SK-N-SH (cell line): Measurements from ENCODE around the gene FRMD4B. TPM values are rescaled to one million over a fixed set of nuclear protein-coding genes. Genes with fewer than 3 reads are reported as not detected.

ENCODE experiments used
- CTCF ChIA-PET: fragments of 300-600, 350-600 bp; formaldehyde crosslinking; extraction: SDS; loops from one replicate; lab custom pipeline; 2021; lab: Yijun Ruan, JAX
- POLR2A ChIA-PET: fragments of 350-600 bp; sonication (Branson Sonifier 250); formaldehyde crosslinking; extraction: SDS; loops from one replicate; lab custom pipeline; 2020; ENCODE audit warnings: antibody characterized with exemption, inconsistent platforms; lab: Yijun Ruan, JAX
- DNase-seq: peaks from one replicate; pipeline ENCODE4 v3.0.0; 2012
- H2AFZ ChIP-seq: fragments of 200-600 bp; sonication (generic); 2 replicates; pipeline ENCODE4 v1.8.1; 2016; ENCODE audit warnings: antibody characterized with exemption, mild to moderate bottlenecking, low read depth
- H3F3A ChIP-seq: fragments of 200-600 bp; sonication (generic); replicated peaks from 2 replicates; pipeline ENCODE3; 2016; ENCODE audit warnings: antibody characterized with exemption, mild to moderate bottlenecking; ENCODE audit not compliant: insufficient read depth
- H3K27ac ChIP-seq, 2 experiments: fragments of 200-500 bp in 1 of 2; fragments of 200-600 bp in 1 of 2; sonication (Bioruptor generic) in 1 of 2; sonication (generic), shearing (Covaris generic) in 1 of 2; 2 replicates each; pipeline versions ENCODE4 v1.5.1 to v1.6.1; 2014 to 2016; ENCODE audit warnings: low read depth in 2 of 2, inconsistent platforms in 1 of 2, low read length in 1 of 2, mild to moderate bottlenecking in 1 of 2, mixed read lengths in 1 of 2
- H3K27me3 ChIP-seq: fragments of 200-600 bp; sonication (generic), shearing (Covaris generic); 2 replicates; pipeline ENCODE4 v1.6.1; 2016; ENCODE audit warnings: mixed run types; ENCODE audit not compliant: insufficient read depth
- H3K36me3 ChIP-seq, 2 experiments: fragments of 200-500 bp in 1 of 2; fragments of 200-600 bp in 1 of 2; sonication (Bioruptor generic) in 1 of 2; sonication (generic) in 1 of 2; replicated peaks in 1 of 2; 2 replicates each; pipeline versions ENCODE3 to v1.5.1; 2014 to 2016; ENCODE audit warnings: low read length in 1 of 2, mild to moderate bottlenecking in 1 of 2; ENCODE audit not compliant: insufficient read depth in 2 of 2, control insufficient read depth in 1 of 2
- H3K4me1 ChIP-seq, 2 experiments: fragments of 200-500 bp in 1 of 2; fragments of 200-600 bp in 1 of 2; sonication (Bioruptor generic) in 1 of 2; sonication (generic), shearing (Covaris generic) in 1 of 2; 2 replicates each; pipeline versions ENCODE4 v1.5.1 to v1.6.1; 2014 to 2016; ENCODE audit warnings: low read depth in 1 of 2, low read length in 1 of 2, mixed run types in 1 of 2; ENCODE audit not compliant: insufficient read depth in 2 of 2, control insufficient read depth in 1 of 2
- H3K4me2 ChIP-seq: fragments of 200-600 bp; sonication (generic), shearing (Covaris generic); 2 replicates; pipeline ENCODE4 v1.6.1; 2017; ENCODE audit warnings: mixed run types
- H3K4me3 ChIP-seq, 2 experiments: fragments of 200-500 bp in 1 of 2; fragments of 200-600 bp in 1 of 2; sonication (Bioruptor generic) in 1 of 2; sonication (generic), shearing (Covaris generic) in 1 of 2; 2 replicates each; pipeline versions ENCODE4 v1.5.1 to v1.8.1; 2014 to 2016; ENCODE audit warnings: low read depth in 2 of 2, inconsistent platforms in 1 of 2, low read length in 1 of 2, mild to moderate bottlenecking in 1 of 2, mixed read lengths in 1 of 2, moderate library complexity in 1 of 2
- H3K79me2 ChIP-seq: fragments of 200-600 bp; sonication (generic); 2 replicates; pipeline ENCODE4 v1.8.1; 2017; ENCODE audit warnings: mild to moderate bottlenecking; ENCODE audit not compliant: insufficient read depth
- H3K9ac ChIP-seq: fragments of 200-600 bp; sonication (generic); 2 replicates; pipeline ENCODE4 v1.6.1; 2017; ENCODE audit warnings: mixed run types
- H3K9me2 ChIP-seq: fragments of 200-600 bp; sonication (generic); 2 replicates; pipeline ENCODE4 v1.6.1; 2017; ENCODE audit warnings: mixed run types
- H3K9me3 ChIP-seq: fragments of 200-600 bp; sonication (generic); 2 replicates; pipeline ENCODE4 v1.6.1; 2017; ENCODE audit warnings: mixed run types, mild to moderate bottlenecking, moderate library complexity
- H4K20me1 ChIP-seq: fragments of 200-600 bp; sonication (generic); 2 replicates; pipeline ENCODE4 v1.6.1; 2017; ENCODE audit warnings: mild to moderate bottlenecking, mixed run types; ENCODE audit not compliant: insufficient read depth
- ELF1 ChIP-seq: IDR thresholded peaks from 2 replicates; pipeline ENCODE4 v1.4.0; 2012
- EZH2phosphoT487 ChIP-seq: fragments of 200-600 bp; sonication (generic); IDR thresholded peaks from 2 replicates; pipeline ENCODE4 v1.6.1; 2017; ENCODE audit warnings: low read depth, mixed run types, mild to moderate bottlenecking, antibody characterized with exemption, moderate library complexity, borderline replicate concordance
- FOSL2 ChIP-seq: IDR thresholded peaks from 2 replicates; pipeline ENCODE4 v1.4.0; 2012; ENCODE audit warnings: low read depth, mild to moderate bottlenecking, moderate library complexity, borderline replicate concordance
- GABPA ChIP-seq: IDR thresholded peaks from 2 replicates; pipeline ENCODE4 v1.4.0; 2012; ENCODE audit warnings: low read depth, mild to moderate bottlenecking
- GATA2 ChIP-seq: sonication (generic); formaldehyde crosslinking; IDR thresholded peaks from 2 replicates; pipeline ENCODE4 v1.5.0; 2020; ENCODE audit warnings: mild to moderate bottlenecking, missing genetic modification reagents
- IRF3 ChIP-seq: fragments of 150-350 bp; IDR thresholded peaks from 2 replicates; pipeline ENCODE4 v1.6.1; 2016; ENCODE audit warnings: mild to moderate bottlenecking, low read depth, low read length
- JUND ChIP-seq: IDR thresholded peaks from 2 replicates; pipeline ENCODE4 v1.4.0; 2012
- MAX ChIP-seq: IDR thresholded peaks from 2 replicates; pipeline ENCODE4 v1.4.0; 2012; ENCODE audit warnings: low read depth
- MEF2A ChIP-seq: IDR thresholded peaks from 2 replicates; pipeline ENCODE4 v1.4.0; 2012; ENCODE audit warnings: low read depth, borderline replicate concordance
- NFIC ChIP-seq: IDR thresholded peaks from 2 replicates; pipeline ENCODE4 v1.4.0; 2012; ENCODE audit warnings: borderline replicate concordance
- NRF1 ChIP-seq: IDR thresholded peaks from 2 replicates; pipeline ENCODE4 v1.6.1; 2012; ENCODE audit warnings: low read depth, mild to moderate bottlenecking, low read length
- POLR2AphosphoS5 ChIP-seq: IDR thresholded peaks from 2 replicates; pipeline ENCODE4 v1.6.1; 2012; ENCODE audit warnings: low read depth, low read length
- REST ChIP-seq: IDR thresholded peaks from 2 replicates; pipeline ENCODE4 v1.6.1; 2012; ENCODE audit warnings: mild to moderate bottlenecking, low read depth, low read length, moderate library complexity
- RFX5 ChIP-seq: IDR thresholded peaks from 2 replicates; pipeline ENCODE4 v1.6.1; 2012; ENCODE audit warnings: mild to moderate bottlenecking, improper control_type of control experiment, low read length
- SIN3A ChIP-seq: IDR thresholded peaks from 2 replicates; pipeline ENCODE4 v1.6.1; 2012; ENCODE audit warnings: low read depth, mild to moderate bottlenecking, low read length, moderate library complexity, borderline replicate concordance
- TCF12 ChIP-seq: IDR thresholded peaks from 2 replicates; pipeline ENCODE4 v1.4.0; 2012
- TEAD4 ChIP-seq: IDR thresholded peaks from 2 replicates; pipeline ENCODE4 v1.4.0; 2012; ENCODE audit warnings: mild to moderate bottlenecking, borderline replicate concordance; ENCODE audit not compliant: insufficient read depth
- ZBTB33 ChIP-seq: IDR thresholded peaks from 2 replicates; pipeline ENCODE4 v1.4.0; 2012; ENCODE audit warnings: low read depth, borderline replicate concordance
- WGBS: methylation state at CpG from one replicate; pipeline ENCODE4 v1.1.6; 2017; ENCODE audit warnings: low lambda C conversion rate; 5-methylcytosine and 5-hydroxymethylcytosine counted together
- polyA plus RNA-seq, 3 experiments: library from polyadenylated mRNA; depleted of rRNA; stranded (reverse); fragments of >200 nt; gene quantifications; 2 replicates each; pipeline ENCODE4 v1.2.3, GENCODE V29; 2012
- TF ChIP-seq, protein P1 (sequence below): IDR thresholded peaks from 2 replicates; pipeline ENCODE4 v1.4.0; 2012; ENCODE audit warnings: low read depth, borderline replicate concordance

Gene FRMD4B
- polyA plus RNA-seq, 1 of the 3 experiments (the other 2 are of a cell fraction) = 0.53 TPM

DNA sequence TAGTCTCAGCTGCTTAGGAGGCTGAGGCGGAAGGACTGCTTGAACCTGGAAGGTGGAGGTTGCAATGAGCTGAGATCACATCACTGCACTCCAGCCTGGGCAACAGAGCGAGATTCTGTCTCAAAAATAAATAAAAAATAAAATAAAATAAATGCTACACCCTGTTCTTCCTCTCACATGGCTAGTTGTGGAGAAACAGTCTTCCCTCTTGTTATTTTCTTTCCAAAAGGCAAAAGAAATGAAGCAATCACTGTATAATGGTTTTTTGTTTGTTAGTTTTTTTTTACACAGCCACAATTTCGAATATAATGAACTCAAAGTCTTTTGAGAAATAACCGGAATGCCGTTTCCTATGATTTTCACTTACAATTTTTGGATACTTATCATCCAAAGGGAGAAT is 4.9 kb upstream of the FRMD4B start:
- H3K9me2 ChIP-seq = no peaks in the 10 kb centered on the region
- ChIA-PET CTCF (no interaction called here), POLR2A (no interaction called here)
- no peaks in the 10 kb centered on the region for H3K79me2 ChIP-seq
- H3K27ac ChIP-seq = no peak overlapping the region
- H3K9ac ChIP-seq = no peak overlapping the region
- H3K4me3 ChIP-seq = no peak overlapping the region
- no peak overlapping the region for H2AFZ ChIP-seq
- no peaks in the 10 kb centered on the region for H3K36me3 ChIP-seq
- peaks cover 19% of the 10 kb centered on the region for H3F3A ChIP-seq
- no peaks in the 10 kb centered on the region for H3K9me3 ChIP-seq
- H3K4me2 ChIP-seq = no peak overlapping the region
- TF ChIP-seq RFX5 (no peak), MAX (no peak), JUND (no peak), TEAD4 (no peak), REST (no peak), MEF2A (no peak), ELF1 (no peak), GATA2 (no peak), TCF12 (no peak), NRF1 (no peak), IRF3 (no peak)
- TF ChIP-seq, all 33 proteins: peak for 0
- Histone ChIP-seq H3K27me3 (no peaks in the 10 kb centered on the region), H4K20me1 (no peaks in the 10 kb centered on the region), H3K4me1 (peaks cover 0 to 4% of the 10 kb centered on the region in 2 experiments; a peak in 1 of 4 replicates)
- DNase-seq = no peak
- WGBS = 79% methylated on average over 5 of the region's 5 CpGs

DNA sequence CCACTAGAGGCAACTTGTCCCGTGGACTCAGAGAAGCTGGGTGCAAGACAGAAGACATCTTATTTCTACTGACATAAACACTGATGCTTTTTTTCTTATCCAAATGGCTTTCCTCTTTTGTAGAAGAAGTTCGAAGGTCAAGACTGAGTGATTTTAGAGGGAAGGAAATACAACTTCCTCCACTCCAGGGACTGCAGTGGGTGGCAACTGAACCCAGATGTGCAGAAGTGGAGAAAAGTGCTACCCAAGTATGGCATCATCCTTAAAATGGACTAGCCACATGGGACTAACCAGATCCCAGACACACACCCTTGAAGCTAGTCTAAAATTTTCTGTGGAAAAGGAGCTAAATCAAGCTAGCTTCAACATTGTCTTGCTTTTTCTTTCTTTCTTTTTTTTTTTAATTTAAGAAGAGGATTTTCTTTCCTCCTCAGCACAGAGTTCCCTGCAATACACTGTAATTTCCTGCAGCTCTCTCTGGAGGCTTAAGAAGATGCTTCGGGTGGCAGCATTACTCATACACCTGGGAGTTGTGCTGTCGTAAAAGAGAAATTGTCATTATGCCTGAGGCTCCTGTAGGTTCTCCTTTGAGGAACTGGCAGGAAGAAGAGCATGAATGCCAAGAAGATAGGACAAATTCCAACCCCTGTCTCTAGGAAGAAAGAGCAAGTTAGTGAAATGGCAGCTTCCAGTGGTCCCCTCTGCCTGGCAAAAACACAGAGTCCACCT is 3.8 kb upstream of the FRMD4B start:
- 67% methylated on average over 4 of the region's 4 CpGs for WGBS
- no peaks in the 10 kb centered on the region for H3K9me2 ChIP-seq
- CTCF ChIA-PET = interaction anchor here (1.4 kb wide), 1 partner anchor 20 kb away, joined by 9 read pairs; no protein-coding TSS in a partner anchor
- H3K4me2 ChIP-seq = no peak overlapping the region
- peaks cover 4% of the 10 kb centered on the region; the same call in 1 of the 2 replicates for H3K79me2 ChIP-seq
- H3K4me3 ChIP-seq = no peak overlapping the region
- H3K27me3 ChIP-seq = no peaks in the 10 kb centered on the region
- POLR2A ChIA-PET = no interaction called here
- DNase-seq = no peak
- H3K4me1 ChIP-seq = peaks cover 0 to 12% of the 10 kb centered on the region in 2 experiments; a peak in 1 of 4 replicates
- peaks cover 19% of the 10 kb centered on the region for H3F3A ChIP-seq
- H3K9me3 ChIP-seq = no peaks in the 10 kb centered on the region
- no peaks in the 10 kb centered on the region for H3K36me3 ChIP-seq
- H3K27ac ChIP-seq = no peak overlapping the region
- no peaks in the 10 kb centered on the region for H4K20me1 ChIP-seq
- no peak overlapping the region for H2AFZ ChIP-seq
- H3K9ac ChIP-seq = no peak overlapping the region
- TF ChIP-seq SIN3A (no peak), GABPA (no peak), NFIC (no peak), EZH2phosphoT487 (no peak), POLR2AphosphoS5 (no peak), ZBTB33 (no peak), FOSL2 (no peak)
- TF ChIP-seq, protein P1, sequence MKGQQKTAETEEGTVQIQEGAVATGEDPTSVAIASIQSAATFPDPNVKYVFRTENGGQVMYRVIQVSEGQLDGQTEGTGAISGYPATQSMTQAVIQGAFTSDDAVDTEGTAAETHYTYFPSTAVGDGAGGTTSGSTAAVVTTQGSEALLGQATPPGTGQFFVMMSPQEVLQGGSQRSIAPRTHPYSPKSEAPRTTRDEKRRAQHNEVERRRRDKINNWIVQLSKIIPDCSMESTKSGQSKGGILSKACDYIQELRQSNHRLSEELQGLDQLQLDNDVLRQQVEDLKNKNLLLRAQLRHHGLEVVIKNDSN = no peak
